ENCODE measurements around the gene TMEM184A. TPM values are rescaled to one million over a fixed set of nuclear protein-coding genes. Genes with fewer than 3 reads are reported as not detected.
A peak's percentile ranks its signal among the peaks of the same experiment; 100 is the strongest.

The TMEM184A gene
- total RNA-seq, 1 donor from 2014 or later = 0.27 TPM

DNA sequence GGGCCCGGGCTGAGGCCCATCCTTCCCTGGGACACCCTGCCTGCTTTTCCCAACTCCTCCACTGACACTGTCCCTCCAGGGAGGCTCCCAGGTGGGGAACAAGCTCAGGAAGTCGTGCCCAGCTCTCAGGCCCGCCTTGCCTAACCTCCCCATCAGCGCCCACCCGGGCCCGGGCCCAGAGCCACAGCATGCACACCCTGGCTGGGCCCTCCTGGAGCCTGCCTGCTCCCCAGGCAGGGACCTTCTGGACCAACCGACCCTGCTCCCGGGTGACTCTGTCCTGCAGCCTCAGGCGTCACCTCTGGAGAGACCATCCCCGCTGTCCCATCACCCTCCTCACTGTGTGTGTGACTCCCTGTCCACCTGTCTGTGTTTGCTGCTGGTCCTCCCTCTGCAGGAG, 1.8 kb upstream of the TMEM184A start:
- intact Hi-C loops (cut with DNase I) = no loop called here
- ATAC-seq = no peak
- no peak for DNase-seq (ENCODE audit: low spot score)

DNA sequence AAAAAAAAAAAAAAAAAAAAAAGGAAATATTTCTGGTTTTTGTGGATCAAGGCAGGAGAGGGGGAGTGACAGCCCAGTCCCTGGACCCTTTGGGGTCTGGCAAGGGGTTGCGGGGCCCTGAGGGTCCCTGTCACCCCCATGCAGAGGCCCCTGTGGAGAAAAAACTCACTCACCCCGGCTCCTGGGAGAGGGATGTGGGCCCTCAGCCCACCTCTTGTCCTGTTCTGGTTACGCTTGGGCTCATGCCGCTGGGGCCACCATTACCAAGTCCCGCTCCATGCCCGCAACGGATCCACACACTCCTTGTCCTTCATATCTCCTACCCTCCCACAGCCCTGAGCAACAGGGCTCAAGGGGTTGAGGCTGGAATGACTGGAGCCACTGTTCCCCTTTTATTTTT, 1.0 kb upstream of the TMEM184A start:
- ATAC-seq (no peak), DNase-seq (ENCODE audit: low spot score) (no peak)
- intact Hi-C loops (cut with DNase I) = no loop called here

DNA sequence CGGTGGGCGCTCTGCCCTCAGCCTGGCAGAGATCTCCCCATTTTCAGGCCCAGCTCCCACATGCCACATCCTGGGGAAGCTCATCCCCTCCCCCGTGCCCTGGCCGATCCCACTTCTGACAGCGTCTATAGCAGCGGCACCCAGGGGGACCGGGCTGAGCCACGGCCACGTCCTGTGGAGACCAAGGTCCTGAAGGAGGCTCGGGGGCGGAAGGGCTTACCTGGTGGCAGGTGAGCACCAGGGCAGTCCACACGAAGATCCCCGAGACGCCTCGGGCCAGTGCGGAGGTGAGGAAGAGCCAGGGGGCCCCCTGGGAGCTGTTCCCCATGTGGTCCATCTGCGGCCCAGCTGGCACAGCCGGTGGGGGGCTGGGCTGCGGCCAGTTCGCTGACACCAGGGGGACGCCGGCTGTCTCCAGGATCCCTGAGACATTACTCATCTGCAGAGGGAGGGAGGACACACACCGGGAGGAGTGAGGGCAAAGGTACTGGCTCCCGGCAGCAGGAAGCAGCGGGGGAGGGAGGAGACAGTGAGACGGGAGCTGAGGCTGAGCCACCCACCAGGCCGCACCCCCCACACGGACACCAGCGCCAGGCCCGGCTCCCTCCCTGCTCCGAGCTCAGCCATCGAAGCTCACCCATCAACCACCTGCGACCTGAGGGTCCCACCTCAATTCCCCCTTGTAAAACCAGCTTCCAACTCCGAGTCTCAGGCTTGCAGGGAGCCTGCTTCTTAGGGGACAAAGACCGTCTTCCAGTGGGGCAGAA, 776 bp downstream of the TMEM184A start:
- DNase-seq (ENCODE audit: low spot score) = no peak
- ATAC-seq = no peak
- intact Hi-C loops (cut with DNase I) = no loop called here

DNA sequence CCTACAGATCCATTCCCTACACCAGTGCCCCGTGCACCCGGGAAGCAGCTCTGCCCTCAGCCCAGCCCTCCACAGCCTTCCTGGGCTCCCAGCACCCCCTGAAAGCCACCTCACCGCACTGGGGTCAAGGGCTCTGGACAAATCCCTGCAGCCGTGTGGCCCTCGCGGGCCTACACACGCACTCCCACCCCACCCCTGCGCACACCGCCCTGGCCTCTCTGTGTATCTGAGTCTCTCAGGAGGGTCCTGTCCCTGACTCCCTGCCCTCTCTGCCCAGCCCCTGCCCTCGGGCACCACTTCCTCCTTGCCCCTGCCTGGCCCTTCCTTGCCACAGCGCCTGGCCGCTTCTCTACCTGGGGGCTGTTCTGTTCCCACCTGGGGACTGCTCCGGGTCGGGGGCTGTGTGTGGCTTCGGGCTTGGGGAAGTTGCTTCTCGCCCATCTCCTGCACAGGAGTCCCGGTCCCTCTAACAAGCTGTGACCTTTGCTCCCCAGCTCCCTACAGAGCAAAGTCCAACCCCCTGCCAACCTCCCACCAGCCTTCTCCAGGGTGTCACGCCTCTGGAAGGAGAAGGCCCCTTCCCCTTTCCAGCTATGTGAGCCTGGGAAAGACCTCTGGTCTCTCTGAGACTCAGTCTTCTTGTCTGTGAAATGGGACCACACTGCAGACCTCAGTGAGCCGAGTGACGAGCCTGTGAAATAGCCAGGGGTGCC, 1.5 kb downstream of the TMEM184A start:
- intact Hi-C loops (cut with DNase I) = no loop called here
- ATAC-seq = no peak
- DNase-seq (ENCODE audit: low spot score) = no peak

DNA sequence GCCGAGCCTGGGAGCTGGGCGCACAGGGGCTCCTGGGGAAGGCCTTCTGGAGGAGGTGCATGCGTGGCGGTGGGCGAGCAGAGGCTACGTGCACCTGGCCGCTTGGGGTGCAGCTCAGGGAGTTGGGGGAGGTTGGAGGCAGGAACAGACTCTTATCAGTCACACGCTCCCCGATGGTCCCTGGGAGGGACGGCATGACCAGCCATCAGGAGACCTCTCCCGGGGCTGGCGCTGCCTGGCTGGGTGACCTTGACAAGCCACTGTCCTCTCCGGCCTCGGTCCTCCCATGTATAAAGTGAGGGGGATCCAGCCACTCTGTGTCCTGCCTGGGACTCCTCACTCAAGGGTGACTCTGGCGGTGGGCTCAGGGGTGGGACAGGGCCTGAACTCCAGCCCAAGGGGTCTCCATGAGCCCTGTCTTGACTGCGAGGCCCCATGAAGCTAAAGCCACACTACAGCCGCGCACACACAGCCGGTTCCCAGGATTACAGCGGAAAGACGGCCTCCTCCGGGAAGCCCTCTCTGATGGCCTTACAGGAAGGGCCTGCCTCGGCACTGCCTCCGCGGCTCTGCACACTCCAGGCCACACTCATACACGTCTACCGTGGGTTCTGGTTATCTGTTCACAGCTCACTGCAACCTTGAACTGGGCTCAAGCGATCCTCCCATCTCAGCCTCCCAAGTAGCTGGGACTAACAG, 2.3 kb downstream of the TMEM184A start:
- no peak for DNase-seq (ENCODE audit: low spot score)
- no peak for ATAC-seq
- intact Hi-C loops (cut with DNase I) = no loop called here

DNA sequence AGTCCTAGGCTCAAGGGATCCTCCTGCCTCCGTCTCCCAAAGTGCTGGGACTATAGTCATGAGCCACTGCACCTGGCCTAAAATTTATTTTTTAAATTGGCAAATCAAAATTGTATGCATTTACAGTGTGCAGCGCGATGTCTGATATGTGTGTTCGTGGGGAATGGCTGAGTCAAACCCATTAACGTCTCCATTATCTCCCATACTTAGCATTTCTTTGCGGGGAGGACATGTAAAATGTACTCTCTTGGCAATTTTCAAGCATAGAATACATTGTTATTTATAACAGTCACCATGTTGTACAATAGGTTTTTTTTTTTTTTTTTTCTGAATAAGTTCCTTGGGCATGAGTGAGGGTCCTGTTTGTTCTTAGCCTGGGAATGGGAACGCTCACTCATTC, 3.8 kb downstream of the TMEM184A start:
- intact Hi-C loops (cut with DNase I) = no loop called here
- ATAC-seq (no peak), DNase-seq (ENCODE audit: low spot score) (no peak)

DNA sequence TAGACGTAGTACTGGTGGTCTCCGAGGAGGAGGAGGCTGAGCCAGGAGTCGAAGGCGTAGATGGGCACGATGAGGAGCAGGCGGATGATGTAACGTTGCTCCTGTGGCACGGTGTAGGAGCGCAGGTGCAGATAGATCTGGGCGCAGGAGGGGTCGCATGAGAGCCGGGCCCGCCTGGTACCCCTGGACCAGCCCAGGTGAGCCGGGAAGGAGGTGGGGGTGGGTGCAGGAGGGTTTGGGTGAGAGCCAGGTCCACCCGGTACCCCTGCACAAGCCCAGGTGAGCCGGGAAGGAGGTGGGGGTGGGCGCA, 5.2 kb downstream of the TMEM184A start:
- intact Hi-C loops (cut with DNase I) = no loop called here
- ATAC-seq (no peak), DNase-seq (ENCODE audit: low spot score) (no peak)

DNA sequence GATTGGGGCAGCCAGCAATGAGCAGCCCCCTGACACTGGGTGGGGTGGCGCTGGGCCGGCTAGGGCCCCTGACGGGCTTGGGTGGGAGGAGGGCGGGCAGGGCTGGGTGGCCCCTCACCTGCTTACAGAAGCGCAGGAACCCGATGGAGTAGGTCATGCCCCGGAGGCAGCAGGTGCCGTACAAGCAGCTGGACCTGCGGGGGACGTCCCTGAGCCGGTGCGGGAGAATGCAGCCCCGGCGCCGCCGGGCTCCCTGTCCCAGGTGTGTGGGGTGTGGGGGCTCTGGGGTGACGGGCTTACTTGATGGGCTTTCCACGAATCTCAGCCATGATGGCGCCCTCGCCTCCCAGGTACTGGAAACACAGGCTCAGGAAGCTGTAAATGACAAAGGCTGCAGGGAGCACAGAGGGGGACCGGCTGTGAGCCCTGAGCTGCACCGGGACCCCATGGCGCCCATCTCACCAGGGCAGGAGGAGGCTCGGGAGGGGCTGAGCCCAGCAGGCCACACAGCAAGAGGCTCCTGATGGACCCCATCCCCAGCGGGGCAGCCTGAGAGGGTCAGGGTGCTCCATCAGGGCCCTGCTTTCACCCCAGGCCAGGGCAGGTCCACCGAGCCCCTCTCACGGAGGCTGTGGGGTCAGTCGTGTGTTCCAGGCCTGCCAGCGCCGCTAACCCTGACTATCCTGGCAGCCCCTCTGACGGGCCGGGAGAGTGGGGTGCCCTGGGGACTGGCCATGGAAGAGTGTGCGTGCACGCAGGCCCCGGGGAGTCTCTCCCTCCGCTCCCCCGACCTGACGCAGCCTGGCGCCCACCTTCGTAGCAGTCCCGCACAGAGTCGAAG, 5.8 kb downstream of the TMEM184A start:
- no peak for DNase-seq (ENCODE audit: low spot score)
- ATAC-seq = no peak
- intact Hi-C loops (cut with DNase I) = no loop called here

DNA sequence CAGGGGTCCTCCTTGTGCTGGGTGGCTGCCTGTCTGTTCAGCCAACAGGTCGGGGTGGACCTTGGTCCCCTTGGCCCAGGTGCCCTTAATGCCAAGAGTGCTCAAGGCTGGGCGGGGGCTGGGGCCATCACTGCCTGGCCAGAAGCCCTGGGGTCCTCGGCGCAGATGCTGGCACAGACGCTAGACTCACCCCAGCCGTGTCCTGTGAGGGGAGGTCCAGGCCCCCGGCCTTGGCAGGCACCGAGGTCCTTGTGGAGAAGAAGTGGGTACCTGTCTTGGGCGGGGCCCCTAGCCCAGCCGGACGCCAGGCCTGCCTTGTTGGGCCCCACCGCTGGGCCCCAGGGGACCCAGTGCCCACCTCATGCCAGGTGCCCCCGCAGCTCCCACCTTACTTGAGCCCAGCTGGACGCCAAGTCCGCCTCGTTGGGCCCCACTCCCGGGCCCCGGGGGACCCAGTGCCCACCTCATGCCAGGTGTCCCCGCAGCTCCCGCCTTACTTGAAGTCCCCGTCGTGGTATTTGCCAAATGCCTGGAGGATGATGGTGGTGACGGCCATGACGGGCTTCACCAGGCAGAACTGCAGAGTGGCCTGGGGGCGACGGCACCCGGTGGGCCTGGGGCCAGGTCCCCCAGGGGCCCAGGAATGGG, 6.5 kb downstream of the TMEM184A start:
- no peak for ATAC-seq
- intact Hi-C loops (cut with DNase I) = no loop called here

DNA sequence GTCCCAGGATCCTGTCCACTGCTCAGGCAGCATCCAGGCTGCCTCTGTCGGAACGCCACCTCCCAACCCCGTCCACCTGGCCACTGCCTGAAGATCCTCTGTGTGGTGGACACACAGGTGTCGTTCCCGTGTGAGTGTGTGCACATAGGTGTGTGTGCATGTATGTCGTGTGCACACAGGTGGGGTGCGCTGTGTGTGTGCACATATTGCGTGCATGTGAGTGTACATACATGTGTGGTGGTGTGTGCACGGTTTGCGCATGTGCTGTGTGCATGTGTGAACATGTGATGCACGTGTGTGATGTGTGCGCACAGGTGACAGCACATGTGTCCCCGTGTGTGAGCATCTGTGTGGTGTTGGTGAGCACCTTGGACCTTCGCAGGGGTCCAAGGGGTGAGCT, 7.1 kb downstream of the TMEM184A start:
- intact Hi-C loops (cut with DNase I) = no loop called here
- no peak for ATAC-seq
- DNase-seq (ENCODE audit: low spot score) = no peak

More for the DNA sequence above, 6.5 kb downstream of the TMEM184A start:
- DNase-seq (ENCODE audit: low spot score) = no peak

DNA sequence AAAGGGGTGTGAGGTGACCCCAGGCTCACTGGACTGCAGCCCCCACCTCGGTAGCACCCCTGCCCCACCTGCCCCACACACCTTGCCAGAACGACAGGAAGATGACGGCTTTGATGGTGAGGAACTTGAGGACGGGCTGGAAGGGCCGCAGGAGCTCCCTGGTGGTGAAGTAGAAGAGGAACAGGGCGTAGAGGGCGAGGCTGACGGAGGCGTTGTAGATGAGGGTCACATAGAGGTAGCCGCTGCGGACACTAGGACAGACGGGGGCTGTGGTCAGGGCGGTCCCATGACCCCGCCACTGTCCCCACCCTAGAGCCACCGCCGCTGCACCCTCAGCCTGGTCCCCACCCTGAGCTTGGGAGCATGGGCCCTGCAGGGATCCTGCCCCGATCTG, 7.6 kb downstream of the TMEM184A start:
- intact Hi-C loops (cut with DNase I) = no loop called here

DNA sequence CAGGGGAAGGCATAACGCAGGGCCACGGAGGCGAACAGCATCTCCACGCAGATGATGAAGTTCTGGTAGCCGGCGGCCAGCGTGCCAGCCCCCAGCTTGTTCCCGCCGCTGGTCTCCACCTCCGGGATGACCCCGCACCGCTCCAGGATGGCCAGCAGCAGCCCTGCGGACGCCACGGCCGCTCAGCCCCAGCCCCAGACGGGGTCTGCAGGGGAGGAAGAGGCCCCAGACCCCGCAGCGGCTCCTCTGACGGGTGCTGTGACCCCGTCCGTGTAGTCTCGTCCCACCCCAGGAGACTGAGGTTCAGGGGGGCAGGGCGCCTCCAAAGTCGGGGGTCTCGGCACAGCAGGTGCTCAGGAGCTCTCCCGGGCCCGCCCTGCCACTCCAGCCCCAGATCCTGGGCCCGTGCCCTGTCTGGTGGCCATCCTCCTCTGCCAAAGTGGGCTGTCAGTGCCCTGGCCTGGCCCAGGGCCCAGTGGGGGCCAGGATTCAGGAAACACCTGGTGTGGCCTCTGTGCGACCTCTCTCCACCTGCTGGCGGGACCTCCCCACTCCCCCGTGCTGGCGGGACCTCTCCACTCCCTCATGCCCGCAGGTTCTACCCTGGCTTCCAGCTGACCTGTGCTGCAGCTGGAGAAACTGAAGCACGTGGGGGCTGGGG, 8.1 kb downstream of the TMEM184A start:
- DNase-seq (ENCODE audit: low spot score) (no peak), ATAC-seq (no peak)
- intact Hi-C loops (cut with DNase I) = no loop called here

More for the DNA sequence above, 7.6 kb downstream of the TMEM184A start:
- no peak for DNase-seq (ENCODE audit: low spot score)
- ATAC-seq = no peak

DNA sequence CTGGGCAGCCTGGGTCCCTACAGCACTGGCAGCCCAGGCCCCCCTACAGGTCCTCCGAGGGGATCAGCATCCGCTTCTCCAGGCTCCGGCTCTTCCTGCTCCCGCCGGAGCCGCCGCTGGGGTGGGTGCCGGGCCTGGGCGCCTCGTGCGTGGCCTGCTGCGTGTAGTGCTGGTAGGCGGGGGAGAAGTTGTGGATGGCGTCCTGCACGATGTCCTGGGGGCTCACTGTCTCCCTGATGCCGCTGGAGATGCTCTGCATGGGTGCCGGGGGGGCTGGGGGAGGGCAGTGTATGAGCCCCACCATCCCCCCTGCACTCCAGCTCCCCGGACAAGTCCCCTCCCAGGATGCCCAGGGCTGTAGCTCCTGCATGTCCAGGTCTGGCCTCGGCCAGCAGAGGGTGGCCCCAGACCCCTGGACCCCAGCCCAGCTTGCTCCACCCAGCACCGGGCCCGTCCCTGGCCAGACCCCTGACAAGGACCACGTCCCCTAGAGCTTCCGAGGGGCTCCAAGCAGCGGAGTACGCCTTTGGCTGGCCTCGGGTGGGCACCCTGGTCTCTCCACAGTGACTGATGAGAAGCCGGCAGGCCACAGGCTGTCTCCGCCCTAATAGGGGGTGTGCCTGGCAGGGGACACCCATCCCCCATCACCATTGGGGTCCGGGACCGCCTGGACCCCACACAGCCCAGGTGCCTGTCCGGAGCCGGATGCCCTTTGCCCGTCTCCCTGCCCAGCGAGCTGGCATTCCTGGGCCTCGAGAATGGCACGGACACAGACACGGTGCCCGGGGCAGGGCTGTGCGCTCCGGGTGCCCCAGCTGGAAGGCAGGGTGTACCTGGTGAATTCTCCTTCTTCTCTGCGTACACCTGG, 8.9 kb downstream of the TMEM184A start:
- DNase-seq (ENCODE audit: low spot score) = peak; percentile 55
- intact Hi-C loops (cut with DNase I) = no loop called here
- no peak for ATAC-seq

DNA sequence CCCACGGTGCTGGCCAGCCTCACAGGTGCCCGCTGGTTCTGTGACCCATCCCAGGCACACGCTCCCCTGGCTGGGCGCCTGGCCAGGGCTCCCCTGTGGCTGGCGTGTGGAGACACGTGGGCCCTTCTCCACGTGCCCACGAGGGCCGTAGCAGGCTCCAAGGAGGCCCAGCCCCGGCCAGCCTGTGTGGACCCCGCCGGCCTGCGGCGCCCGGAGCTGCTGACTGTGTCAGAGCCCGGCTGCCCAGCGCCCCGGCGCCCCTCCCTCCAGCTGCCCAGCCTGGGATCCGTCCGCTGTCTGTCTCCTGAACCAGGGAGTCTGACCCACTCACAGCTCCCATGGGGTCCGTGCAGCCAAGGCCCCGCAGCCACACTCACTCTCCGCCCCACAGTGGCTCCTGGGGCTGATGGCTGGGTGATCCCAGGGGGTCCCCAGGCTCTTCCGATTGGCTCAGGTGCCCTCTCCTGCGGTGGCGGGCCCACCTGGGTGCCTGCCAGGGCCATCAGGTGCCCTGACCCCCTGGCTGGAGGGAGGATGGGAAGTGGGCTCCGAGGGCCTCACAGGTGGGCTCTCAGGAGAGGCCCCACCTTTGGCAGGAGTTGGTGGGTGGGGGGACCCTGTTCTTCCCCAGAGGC, 9.6 kb downstream of the TMEM184A start:
- ATAC-seq = no peak
- intact Hi-C loops (cut with DNase I) = no loop called here
- no peak for DNase-seq (ENCODE audit: low spot score)

DNA sequence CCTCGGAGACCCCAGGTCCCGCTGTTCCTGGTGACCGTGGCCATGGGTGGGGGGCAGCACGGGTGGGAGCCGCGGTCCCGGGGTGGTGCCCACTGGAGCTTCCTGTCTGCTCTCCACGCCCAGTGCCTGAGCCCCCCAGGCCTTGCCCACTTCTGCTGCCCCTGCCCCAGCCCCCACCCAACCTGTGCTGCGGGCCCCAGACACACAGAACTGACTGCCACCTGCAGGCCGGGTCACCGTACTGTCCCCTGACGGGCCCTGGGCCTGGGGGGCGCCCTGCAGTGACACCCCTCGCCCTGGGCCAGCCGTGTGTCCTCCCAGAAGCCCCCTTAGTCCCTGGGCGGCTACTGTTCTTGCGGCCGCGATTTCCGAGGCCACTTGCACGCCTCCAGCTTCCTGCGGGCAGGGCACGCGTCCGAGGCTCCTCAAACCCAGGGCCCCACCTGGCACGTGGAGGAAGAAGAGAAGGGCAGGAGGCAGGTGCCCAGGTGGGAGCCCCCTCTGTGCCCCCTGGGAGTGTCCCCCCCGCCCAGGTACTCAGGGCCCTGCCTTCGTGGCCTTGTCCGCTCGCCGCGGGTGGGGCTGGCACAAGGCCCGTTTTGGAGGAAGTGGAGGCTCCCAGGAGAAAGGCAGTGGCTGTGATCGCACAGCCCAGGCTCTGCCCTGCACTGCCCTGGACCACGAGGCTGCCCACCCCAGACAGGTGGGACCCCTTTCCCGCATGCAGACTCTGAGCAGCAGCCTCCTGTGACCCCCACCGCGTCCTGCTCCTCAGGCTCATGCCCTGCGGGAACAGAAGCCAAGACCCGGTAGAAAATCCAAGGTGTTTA, 10.4 kb downstream of the TMEM184A start:
- DNase-seq (ENCODE audit: low spot score) (peak; percentile 58), ATAC-seq (no peak)
- intact Hi-C loops (cut with DNase I) = no loop called here

DNA sequence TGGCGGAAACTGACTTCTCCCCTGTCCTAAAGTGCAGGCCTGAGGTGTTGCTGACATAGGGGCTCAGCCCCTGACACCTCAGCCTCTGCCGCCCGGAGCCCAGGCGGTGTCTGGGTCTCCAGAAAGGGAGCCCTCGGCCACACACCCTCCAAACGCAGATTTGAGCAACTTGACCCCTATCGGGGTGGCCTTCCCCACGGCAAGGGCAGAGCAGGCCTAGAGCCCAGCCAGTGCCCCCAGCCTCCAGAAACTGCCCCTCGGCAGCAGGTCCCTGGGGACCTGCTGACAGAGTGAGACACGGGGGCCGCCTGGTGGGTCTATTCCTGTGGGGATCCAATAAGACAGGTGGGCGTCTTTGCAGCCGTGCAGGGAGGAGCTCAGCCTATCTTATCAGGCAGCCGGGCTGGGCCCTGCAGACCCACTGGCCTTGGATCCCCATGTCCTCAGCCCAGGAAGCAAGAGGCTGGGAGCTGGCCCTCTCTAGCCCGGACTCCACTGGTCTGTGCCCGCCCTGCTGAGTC, 11.0 kb downstream of the TMEM184A start:
- no peak for ATAC-seq
- peak; percentile 57 for DNase-seq (ENCODE audit: low spot score)
- intact Hi-C loops (cut with DNase I) = no loop called here

Measured in sciatic nerve (tissue), 2 donors.